SK-N-SH treated with all-trans-retinoic acid at 6 μM for 48 hours (cell line): Measurements from ENCODE around the gene NRXN3.

Experiments
- ARNTL ChIP-seq: fragments of 450-650 bp; formaldehyde crosslinking; IDR thresholded peaks from 2 replicates; pipeline ENCODE4 v1.5.0; 2020; ENCODE audit warnings: low read depth, mild to moderate bottlenecking, moderate library complexity, borderline replicate concordance
- RARB ChIP-seq: fragments of 250-450 bp; sonication (Bioruptor Pico); IDR thresholded peaks from 2 replicates; pipeline ENCODE4 v1.8.0; 2021; ENCODE audit warnings: mild to moderate bottlenecking, moderate library complexity
- SNAI2 ChIP-seq: fragments of 250-450 bp; sonication (Bioruptor Pico); IDR thresholded peaks from 2 replicates; pipeline ENCODE4 v1.5.0; 2020; ENCODE audit warnings: mild to moderate bottlenecking, moderate library complexity
- ZNF70 ChIP-seq: fragments of 450-650 bp; formaldehyde crosslinking; IDR thresholded peaks from 2 replicates; pipeline ENCODE4 v1.5.0; 2020; ENCODE audit warnings: mild to moderate bottlenecking, moderate library complexity
- TF ChIP-seq, protein P1 (sequence below): fragments of 250-450 bp; sonication (Bioruptor Pico); IDR thresholded peaks from 2 replicates; pipeline ENCODE4 v1.5.0; 2020; ENCODE audit warnings: mild to moderate bottlenecking, moderate library complexity
- TF ChIP-seq, protein P2 (sequence below): fragments of 250-450 bp; sonication (Bioruptor Pico); IDR thresholded peaks from 2 replicates; pipeline ENCODE4 v1.8.0; 2020; ENCODE audit warnings: mild to moderate bottlenecking, moderate library complexity, borderline replicate concordance
- TF ChIP-seq, protein P3 (sequence below): fragments of 250-450 bp; sonication (Bioruptor Pico); IDR thresholded peaks from 2 replicates; pipeline ENCODE4 v1.8.0; 2021; ENCODE audit warnings: low read depth, mild to moderate bottlenecking, moderate library complexity, borderline replicate concordance

DNA sequence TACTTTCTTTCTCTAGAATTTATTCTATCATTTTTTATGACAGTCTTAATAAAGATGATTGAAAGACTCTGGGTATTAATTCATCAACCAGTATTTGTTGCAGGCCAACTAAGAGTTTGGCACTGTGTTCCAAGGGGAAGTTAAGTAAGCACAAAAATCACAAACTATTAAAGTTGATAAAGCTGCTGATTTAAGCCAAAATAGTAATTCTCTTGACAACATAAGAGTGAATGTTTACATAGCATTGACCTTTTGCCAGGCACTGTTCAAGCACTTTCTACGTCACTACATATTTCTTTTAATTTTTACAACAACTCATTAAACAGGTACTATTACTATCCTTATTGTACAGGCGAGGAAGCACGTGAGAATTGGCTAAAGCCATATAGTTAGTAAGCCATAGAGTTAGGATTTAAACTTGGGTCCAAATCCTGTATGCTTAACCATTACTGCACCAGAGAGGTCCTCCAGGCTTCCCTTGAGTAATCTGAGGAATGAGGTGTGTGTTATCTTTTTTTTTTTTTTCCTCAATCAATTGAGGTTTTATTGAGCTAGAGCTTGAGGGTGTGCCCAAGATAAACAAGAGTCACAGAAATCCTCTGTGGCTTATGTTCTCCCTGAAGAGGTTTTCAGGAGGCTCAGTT lies 1031.5 kb downstream of the NRXN3 start:
- TF ChIP-seq ZNF70 (CRISPR knock-in tag): no peak
- TF ChIP-seq, protein P1, sequence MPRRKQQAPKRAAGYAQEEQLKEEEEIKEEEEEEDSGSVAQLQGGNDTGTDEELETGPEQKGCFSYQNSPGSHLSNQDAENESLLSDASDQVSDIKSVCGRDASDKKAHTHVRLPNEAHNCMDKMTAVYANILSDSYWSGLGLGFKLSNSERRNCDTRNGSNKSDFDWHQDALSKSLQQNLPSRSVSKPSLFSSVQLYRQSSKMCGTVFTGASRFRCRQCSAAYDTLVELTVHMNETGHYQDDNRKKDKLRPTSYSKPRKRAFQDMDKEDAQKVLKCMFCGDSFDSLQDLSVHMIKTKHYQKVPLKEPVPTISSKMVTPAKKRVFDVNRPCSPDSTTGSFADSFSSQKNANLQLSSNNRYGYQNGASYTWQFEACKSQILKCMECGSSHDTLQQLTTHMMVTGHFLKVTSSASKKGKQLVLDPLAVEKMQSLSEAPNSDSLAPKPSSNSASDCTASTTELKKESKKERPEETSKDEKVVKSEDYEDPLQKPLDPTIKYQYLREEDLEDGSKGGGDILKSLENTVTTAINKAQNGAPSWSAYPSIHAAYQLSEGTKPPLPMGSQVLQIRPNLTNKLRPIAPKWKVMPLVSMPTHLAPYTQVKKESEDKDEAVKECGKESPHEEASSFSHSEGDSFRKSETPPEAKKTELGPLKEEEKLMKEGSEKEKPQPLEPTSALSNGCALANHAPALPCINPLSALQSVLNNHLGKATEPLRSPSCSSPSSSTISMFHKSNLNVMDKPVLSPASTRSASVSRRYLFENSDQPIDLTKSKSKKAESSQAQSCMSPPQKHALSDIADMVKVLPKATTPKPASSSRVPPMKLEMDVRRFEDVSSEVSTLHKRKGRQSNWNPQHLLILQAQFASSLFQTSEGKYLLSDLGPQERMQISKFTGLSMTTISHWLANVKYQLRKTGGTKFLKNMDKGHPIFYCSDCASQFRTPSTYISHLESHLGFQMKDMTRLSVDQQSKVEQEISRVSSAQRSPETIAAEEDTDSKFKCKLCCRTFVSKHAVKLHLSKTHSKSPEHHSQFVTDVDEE (CRISPR knock-in tag): no peak
- TF ChIP-seq SNAI2 (CRISPR knock-in tag): no peak
- TF ChIP-seq, protein P2, sequence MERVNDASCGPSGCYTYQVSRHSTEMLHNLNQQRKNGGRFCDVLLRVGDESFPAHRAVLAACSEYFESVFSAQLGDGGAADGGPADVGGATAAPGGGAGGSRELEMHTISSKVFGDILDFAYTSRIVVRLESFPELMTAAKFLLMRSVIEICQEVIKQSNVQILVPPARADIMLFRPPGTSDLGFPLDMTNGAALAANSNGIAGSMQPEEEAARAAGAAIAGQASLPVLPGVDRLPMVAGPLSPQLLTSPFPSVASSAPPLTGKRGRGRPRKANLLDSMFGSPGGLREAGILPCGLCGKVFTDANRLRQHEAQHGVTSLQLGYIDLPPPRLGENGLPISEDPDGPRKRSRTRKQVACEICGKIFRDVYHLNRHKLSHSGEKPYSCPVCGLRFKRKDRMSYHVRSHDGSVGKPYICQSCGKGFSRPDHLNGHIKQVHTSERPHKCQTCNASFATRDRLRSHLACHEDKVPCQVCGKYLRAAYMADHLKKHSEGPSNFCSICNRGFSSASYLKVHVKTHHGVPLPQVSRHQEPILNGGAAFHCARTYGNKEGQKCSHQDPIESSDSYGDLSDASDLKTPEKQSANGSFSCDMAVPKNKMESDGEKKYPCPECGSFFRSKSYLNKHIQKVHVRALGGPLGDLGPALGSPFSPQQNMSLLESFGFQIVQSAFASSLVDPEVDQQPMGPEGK (CRISPR knock-in tag): no peak
- TF ChIP-seq ARNTL (CRISPR knock-in tag): no peak
- TF ChIP-seq RARB: no peak
- TF ChIP-seq, protein P3, sequence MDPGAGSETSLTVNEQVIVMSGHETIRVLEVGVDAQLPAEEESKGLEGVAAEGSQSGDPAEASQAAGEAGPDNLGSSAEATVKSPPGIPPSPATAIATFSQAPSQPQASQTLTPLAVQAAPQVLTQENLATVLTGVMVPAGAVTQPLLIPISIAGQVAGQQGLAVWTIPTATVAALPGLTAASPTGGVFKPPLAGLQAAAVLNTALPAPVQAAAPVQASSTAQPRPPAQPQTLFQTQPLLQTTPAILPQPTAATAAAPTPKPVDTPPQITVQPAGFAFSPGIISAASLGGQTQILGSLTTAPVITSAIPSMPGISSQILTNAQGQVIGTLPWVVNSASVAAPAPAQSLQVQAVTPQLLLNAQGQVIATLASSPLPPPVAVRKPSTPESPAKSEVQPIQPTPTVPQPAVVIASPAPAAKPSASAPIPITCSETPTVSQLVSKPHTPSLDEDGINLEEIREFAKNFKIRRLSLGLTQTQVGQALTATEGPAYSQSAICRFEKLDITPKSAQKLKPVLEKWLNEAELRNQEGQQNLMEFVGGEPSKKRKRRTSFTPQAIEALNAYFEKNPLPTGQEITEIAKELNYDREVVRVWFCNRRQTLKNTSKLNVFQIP (CRISPR knock-in tag): no peak
